Mucosa of descending colon (tissue), 3 donors: ENCODE measurements around the gene ANKS1B. TPM values are rescaled to one million over a fixed set of nuclear protein-coding genes. Genes with fewer than 3 reads are reported as not detected.
"Not testable (repeated sequence)": the region's sequence is repeated elsewhere in the genome, so short reads cannot be mapped to it uniquely, and the experiment has no call there.

Experiments
- ATAC-seq: fragments of 200-7000 bp; cut with Tn5 transposase; one replicate; pipeline ENCODE4 v1.9.1; 2020; ENCODE audit warnings: mild to moderate bottlenecking, moderate library complexity
- DNase-seq, 3 donors: peaks; one replicate each; pipeline ENCODE4 v3.0.0-alpha.2; 2020
- H3K36me3 ChIP-seq: fragments of 200-600 bp; one replicate; pipeline ENCODE4 v1.8.0; 2021; ENCODE audit warnings: low read depth, mild to moderate bottlenecking
- H3K4me1 ChIP-seq: fragments of 200-600 bp; one replicate; pipeline ENCODE4 v1.8.0; 2021; ENCODE audit warnings: low read depth, mild to moderate bottlenecking
- H3K4me3 ChIP-seq: fragments of 200-600 bp; one replicate; pipeline ENCODE4 v1.8.0; 2021; ENCODE audit warnings: mild to moderate bottlenecking
- H3K9me3 ChIP-seq: fragments of 200-600 bp; one replicate; pipeline ENCODE4 v1.8.0; 2021; ENCODE audit warnings: mild to moderate bottlenecking
- intact Hi-C, 2 donors: fragments of 100-400 bp; cut with DNase I in 1 of 2; cut with micrococcal nuclease in 1 of 2; formaldehyde crosslinking; loops; one replicate each; pipeline versions ENCODE4 v1.11.0 to v1.11.1; 2022; cut with DNase I, micrococcal nuclease
- total RNA-seq, 3 donors: library from RNA; stranded (reverse); fragmentation: NEBNext Ultra II Directional in 2 of 3; extraction: Animal tissue kit (Norgen Biotek cat#: 25700) in 2 of 3; gene quantifications; one replicate each; pipeline versions ENCODE4 v1.2.1 to v1.2.4, GENCODE V29; 2021 to 2023
- TF ChIP-seq, protein P1 (sequence below): fragments of 200-600 bp; IDR thresholded peaks from one replicate; pipeline ENCODE4 v1.8.0; 2022; ENCODE audit warnings: antibody characterized with exemption, mild to moderate bottlenecking
- donor health status: DM: no; HTN: no; CAD: no; lungs with moderate emphysema.
- donor health status: DM: no; HTN: no; CAD: no.
- donor health status: DM: no; HTN: yes; CAD: no.

The ANKS1B gene
- total RNA-seq, 3 donors from 2014 or later, result 1.1 to 22.2 (median 2.3) TPM

DNA sequence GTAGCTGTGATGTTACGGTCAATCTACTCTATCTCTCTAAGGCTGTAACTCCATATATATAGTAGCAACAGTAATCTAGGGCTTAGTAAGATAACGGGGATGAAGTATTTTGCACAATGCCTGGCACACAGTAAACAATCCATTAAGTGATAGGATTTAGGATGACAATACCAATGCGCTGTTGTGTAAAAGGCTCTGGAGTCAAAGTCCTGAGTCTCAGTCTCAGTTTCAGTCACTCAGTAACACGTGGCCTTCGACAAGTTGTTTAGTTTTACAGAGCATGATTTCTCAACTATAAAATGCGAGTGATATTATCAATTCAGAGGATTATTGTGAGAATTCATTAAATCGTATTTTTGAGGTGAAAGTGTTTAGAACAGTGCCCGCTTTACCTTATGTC, 174.8 kb downstream of the ANKS1B start:
- TF ChIP-seq, protein P1, sequence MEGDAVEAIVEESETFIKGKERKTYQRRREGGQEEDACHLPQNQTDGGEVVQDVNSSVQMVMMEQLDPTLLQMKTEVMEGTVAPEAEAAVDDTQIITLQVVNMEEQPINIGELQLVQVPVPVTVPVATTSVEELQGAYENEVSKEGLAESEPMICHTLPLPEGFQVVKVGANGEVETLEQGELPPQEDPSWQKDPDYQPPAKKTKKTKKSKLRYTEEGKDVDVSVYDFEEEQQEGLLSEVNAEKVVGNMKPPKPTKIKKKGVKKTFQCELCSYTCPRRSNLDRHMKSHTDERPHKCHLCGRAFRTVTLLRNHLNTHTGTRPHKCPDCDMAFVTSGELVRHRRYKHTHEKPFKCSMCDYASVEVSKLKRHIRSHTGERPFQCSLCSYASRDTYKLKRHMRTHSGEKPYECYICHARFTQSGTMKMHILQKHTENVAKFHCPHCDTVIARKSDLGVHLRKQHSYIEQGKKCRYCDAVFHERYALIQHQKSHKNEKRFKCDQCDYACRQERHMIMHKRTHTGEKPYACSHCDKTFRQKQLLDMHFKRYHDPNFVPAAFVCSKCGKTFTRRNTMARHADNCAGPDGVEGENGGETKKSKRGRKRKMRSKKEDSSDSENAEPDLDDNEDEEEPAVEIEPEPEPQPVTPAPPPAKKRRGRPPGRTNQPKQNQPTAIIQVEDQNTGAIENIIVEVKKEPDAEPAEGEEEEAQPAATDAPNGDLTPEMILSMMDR, result no peak
- Histone ChIP-seq H3K9me3 (no peaks in the 10 kb centered on the region), H3K36me3 (no peaks in the 10 kb centered on the region), H3K4me3 (no peak overlapping the region), H3K4me1 (no peaks in the 10 kb centered on the region)
- intact Hi-C loops, result no loop called here
- DNase-seq (no peak), ATAC-seq (no peak)

DNA sequence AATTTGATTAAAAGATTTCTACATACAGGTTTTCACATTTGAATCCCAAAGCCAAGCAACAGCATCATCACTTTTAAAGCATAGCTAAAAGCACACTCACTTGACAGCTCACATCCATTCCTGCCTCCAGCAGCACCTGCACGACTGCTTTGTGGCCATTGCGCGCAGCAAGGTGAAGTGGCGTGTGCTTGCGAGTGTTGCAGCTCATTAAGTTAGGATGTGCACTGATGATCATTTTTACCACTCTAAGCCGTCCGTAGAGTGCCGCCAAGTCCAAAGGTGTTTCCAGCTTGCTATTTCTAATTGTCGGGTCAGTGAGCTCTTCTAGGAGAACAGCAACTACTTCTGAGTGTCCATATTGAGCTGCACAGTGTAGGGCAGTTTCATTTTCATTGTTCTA, 178.4 kb downstream of the ANKS1B start:
- ATAC-seq, result no peak
- DNase-seq, result no peak
- TF ChIP-seq, protein P1, result no peak
- no peaks in the 10 kb centered on the region for H3K9me3 ChIP-seq
- no peaks in the 10 kb centered on the region for H3K4me1 ChIP-seq
- no peak overlapping the region for H3K4me3 ChIP-seq
- no peaks in the 10 kb centered on the region for H3K36me3 ChIP-seq
- intact Hi-C loops, result no loop called here

DNA sequence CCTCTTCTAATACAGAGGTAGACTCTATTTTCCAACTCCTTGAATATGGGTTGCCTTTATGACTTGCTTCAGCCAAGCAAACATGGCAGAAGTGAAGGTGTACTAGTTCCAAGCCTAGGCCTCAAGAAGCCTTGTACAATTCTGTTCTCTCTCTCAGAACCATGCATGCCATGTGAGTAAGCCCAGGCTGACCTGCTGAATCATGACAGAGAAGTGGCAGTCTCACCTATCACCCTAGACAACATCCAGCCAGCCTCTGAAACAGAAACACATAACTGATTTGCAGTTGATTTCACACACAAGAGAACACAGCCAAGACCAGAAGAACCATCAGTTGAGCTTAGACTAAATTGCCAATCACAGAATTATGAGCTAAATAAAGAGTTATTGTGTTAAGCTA, 180.0 kb downstream of the ANKS1B start:
- Histone ChIP-seq H3K4me3 (no peak overlapping the region), H3K9me3 (no peaks in the 10 kb centered on the region), H3K4me1 (no peaks in the 10 kb centered on the region), H3K36me3 (no peaks in the 10 kb centered on the region)
- ATAC-seq (no peak), DNase-seq (no peak)
- intact Hi-C loops, result no loop called here
- TF ChIP-seq, protein P1, result no peak

DNA sequence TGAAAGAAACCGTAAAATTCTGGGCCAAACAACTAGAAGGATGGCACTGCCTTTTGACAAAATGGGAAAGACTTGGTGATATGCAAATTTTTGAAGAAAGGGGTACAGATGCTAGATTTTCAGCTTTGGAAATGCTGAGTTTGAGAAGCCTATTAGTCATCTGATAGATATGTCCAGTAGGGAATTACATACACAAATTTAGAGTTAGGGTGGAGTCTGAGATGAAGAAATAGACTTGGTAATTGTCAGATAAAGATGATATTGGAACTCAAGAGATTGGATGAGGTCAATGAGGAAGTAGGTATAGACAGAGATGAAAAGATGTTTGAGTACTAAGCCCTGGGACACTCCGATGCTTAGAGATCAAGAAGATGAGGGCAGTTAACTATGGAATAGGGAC, 184.1 kb downstream of the ANKS1B start:
- no peak for DNase-seq
- intact Hi-C loops, result no loop called here
- TF ChIP-seq, protein P1, result no peak

DNA sequence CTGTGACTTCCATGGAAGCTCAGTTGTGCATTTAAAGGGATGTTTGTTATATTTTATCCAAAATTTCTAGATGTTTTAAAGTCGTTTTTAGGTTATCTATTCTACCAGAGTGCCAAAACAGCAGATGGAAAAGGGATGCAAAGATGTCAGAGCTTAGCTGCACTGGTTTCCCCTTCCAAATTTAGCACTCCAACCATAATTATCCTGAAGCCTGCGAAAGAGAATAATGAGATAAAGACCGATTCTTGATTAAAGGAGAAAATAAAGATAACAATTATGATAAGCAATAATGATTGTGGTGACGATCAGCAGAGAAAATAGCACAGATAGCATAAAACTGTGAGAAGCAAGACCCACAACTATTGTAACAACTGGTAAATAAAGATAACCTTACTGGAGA, 186.8 kb downstream of the ANKS1B start:
- ATAC-seq, H3K4me3 ChIP-seq, DNase-seq, H3K36me3 ChIP-seq, H3K4me1 ChIP-seq, intact Hi-C loops, H3K9me3 ChIP-seq: not testable (repeated sequence)

More for the DNA sequence above, 184.1 kb downstream of the ANKS1B start:
- H3K36me3 ChIP-seq, result no peaks in the 10 kb centered on the region
- H3K9me3 ChIP-seq, result no peaks in the 10 kb centered on the region
- no peaks in the 10 kb centered on the region for H3K4me1 ChIP-seq
- ATAC-seq, result no peak
- H3K4me3 ChIP-seq, result no peak overlapping the region

DNA sequence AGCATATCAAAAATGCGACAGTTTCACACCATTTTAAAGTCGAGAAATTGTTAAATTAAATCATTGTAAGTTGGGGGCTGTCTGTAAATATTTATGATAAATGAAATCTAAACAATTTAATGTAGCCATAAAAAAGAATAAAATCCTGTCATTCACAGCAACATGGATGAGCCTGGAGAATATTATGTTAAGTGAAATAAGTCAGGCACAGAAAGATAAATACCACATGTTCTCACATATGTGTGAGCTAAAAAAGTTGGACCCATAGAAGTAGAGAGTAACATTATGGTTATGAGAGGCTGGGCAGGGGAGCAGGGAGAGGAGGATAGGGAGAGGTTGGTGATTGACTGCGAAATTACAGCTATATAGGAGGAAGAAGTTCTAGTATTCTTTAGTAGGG, 201.3 kb downstream of the ANKS1B start:
- no peak overlapping the region for H3K4me3 ChIP-seq
- TF ChIP-seq, protein P1, result no peak
- intact Hi-C loops, result no loop called here
- no peaks in the 10 kb centered on the region for H3K4me1 ChIP-seq
- H3K36me3 ChIP-seq, result no peaks in the 10 kb centered on the region
- no peak for DNase-seq
- ATAC-seq, result no peak
- no peaks in the 10 kb centered on the region for H3K9me3 ChIP-seq
